Endothelial cell (in vitro differentiated cells): ENCODE measurements around the gene GET4. TPM values are rescaled to one million over a fixed set of nuclear protein-coding genes. Genes with fewer than 3 reads are reported as not detected.

Source experiments
- DNase-seq: peaks from one replicate; pipeline ENCODE4 v3.0.0; 2021; ENCODE audit warnings: low spot score
- H3K27ac Mint-ChIP-seq: one replicate; pipeline ENCODE4 v1.8.0; 2021; ENCODE audit warnings: mixed read lengths, inconsistent platforms; ENCODE audit not compliant: unreplicated experiment
- H3K27me3 Mint-ChIP-seq: one replicate; pipeline ENCODE4 v1.8.0; 2021; ENCODE audit warnings: mild to moderate bottlenecking, moderate library complexity, mixed read lengths, inconsistent platforms; ENCODE audit not compliant: unreplicated experiment
- H3K36me3 Mint-ChIP-seq: one replicate; pipeline ENCODE4 v1.8.0; 2021; ENCODE audit warnings: mild to moderate bottlenecking, low read depth, mixed read lengths, inconsistent platforms; ENCODE audit not compliant: unreplicated experiment
- H3K4me1 Mint-ChIP-seq: one replicate; pipeline ENCODE4 v1.8.0; 2021; ENCODE audit warnings: mild to moderate bottlenecking, mixed read lengths, inconsistent platforms; ENCODE audit not compliant: unreplicated experiment
- H3K4me3 Mint-ChIP-seq: one replicate; pipeline ENCODE4 v1.8.0; 2021; ENCODE audit warnings: mild to moderate bottlenecking, mixed read lengths, inconsistent platforms; ENCODE audit not compliant: unreplicated experiment
- H3K9me3 Mint-ChIP-seq: one replicate; pipeline ENCODE4 v1.8.0; 2021; ENCODE audit warnings: mixed read lengths, inconsistent platforms; ENCODE audit not compliant: unreplicated experiment
- total RNA-seq: library from RNA; stranded (reverse); fragmentation: NEBNext Ultra II Directional; extraction: Animal tissue kit (Norgen Biotek cat#: 25700); gene quantifications from one replicate; pipeline ENCODE4 v1.2.1, GENCODE V29; 2021; ENCODE audit not compliant: unreplicated experiment
- TF ChIP-seq, protein P1 (sequence below): fragments of 200-600 bp; sonication (generic); IDR thresholded peaks from one replicate; pipeline ENCODE4 v1.5.0; 2021; ENCODE audit warnings: antibody characterized with exemption; ENCODE audit not compliant: unreplicated experiment

The GET4 gene
- total RNA-seq, 1 donor from 2014 or later = 61.3 TPM

- H3K27ac Mint-ChIP-seq = no peak overlapping the region
- H3K27me3 Mint-ChIP-seq = peaks cover 6% of the 10 kb centered on the region
- no peaks in the 10 kb centered on the region for H3K9me3 Mint-ChIP-seq
- no peak overlapping the region for H3K4me3 Mint-ChIP-seq
- TF ChIP-seq, protein P1, sequence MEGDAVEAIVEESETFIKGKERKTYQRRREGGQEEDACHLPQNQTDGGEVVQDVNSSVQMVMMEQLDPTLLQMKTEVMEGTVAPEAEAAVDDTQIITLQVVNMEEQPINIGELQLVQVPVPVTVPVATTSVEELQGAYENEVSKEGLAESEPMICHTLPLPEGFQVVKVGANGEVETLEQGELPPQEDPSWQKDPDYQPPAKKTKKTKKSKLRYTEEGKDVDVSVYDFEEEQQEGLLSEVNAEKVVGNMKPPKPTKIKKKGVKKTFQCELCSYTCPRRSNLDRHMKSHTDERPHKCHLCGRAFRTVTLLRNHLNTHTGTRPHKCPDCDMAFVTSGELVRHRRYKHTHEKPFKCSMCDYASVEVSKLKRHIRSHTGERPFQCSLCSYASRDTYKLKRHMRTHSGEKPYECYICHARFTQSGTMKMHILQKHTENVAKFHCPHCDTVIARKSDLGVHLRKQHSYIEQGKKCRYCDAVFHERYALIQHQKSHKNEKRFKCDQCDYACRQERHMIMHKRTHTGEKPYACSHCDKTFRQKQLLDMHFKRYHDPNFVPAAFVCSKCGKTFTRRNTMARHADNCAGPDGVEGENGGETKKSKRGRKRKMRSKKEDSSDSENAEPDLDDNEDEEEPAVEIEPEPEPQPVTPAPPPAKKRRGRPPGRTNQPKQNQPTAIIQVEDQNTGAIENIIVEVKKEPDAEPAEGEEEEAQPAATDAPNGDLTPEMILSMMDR = no peak
- peaks cover 20% of the 10 kb centered on the region for H3K36me3 Mint-ChIP-seq
- no peaks in the 10 kb centered on the region for H3K4me1 Mint-ChIP-seq
- DNase-seq = no peak
Measured at GRCh38 chr7:886626-887487, 10.5 kb downstream of the GET4 start.

DNA sequence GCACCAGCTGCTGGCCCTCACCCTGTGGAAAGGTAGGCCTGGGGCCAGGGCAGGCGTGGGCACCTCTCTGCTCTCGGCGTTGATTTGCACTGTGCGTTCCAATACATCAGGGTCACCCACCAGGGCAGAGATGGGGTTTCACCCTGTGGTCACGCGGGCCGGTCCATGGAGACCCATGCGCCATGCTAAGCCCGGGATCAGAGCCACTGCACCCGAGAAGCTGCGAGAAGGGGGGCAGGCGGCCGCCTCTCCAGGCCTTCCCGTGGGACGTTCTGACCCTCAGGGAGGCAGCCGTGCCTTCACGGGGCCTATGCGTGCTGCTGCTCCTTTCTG is 11.1 kb downstream of the GET4 start:
- no peaks in the 10 kb centered on the region for H3K4me1 Mint-ChIP-seq
- peaks cover 6% of the 10 kb centered on the region for H3K27me3 Mint-ChIP-seq
- no peak overlapping the region for H3K27ac Mint-ChIP-seq
- H3K36me3 Mint-ChIP-seq = peaks cover 23% of the 10 kb centered on the region
- no peak overlapping the region for H3K4me3 Mint-ChIP-seq
- no peak for DNase-seq
- TF ChIP-seq, protein P1 = no peak
- H3K9me3 Mint-ChIP-seq = no peaks in the 10 kb centered on the region

DNA sequence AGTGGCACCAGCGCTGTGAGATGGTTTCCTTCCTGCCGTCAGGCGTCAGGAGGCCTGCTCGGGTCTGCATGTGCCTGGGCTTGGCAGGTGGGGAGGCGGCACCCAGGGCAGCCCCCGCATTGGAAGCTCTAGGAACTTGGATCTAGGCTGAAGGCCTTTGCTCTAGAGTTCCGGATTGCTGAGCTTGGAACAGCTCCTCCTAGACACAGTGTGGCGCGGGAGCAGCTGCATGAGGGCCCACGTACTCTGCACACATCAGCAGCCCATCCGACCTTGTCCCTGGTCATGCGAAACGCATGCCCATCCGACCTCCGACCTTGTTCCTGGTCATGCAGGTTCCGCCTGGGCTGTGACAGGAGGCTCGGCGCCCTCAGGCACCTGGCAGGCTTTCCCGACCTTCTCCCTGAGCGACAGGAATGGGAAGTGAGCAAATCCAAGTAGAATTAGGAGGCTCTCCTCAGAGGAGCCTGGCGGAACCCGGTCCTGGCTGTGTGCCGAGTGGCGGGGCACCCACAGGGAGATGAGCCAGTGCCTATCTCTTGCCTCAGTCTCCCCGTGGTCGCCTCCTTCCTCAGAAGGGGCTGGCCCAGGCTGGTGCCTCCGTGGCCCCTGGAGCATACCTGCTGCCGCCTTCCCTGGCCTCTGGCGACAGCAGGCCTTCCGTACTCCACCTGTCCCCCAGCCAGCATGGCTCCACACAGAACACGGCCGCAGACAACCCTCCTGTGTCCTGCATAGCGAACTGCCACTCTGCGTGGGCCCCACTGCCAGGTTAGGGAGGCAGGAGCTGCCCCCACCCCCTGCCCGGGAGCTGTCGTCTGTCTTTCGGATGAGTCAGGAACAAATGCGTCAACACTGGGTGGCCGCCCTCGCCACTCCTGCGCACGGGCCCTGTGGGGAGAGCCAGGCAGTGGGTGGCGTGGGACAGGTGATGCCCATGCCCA is 12.0 kb downstream of the GET4 start:
- peaks cover 29% of the 10 kb centered on the region for H3K36me3 Mint-ChIP-seq
- no peaks in the 10 kb centered on the region for H3K9me3 Mint-ChIP-seq
- H3K4me3 Mint-ChIP-seq = no peak overlapping the region
- H3K4me1 Mint-ChIP-seq = no peaks in the 10 kb centered on the region
- TF ChIP-seq, protein P1 = no peak
- DNase-seq = no peak
- peaks cover 8% of the 10 kb centered on the region for H3K27me3 Mint-ChIP-seq
- H3K27ac Mint-ChIP-seq = no peak overlapping the region

GRCh38 chr7:889025-889390 is 12.7 kb downstream of the GET4 start:
- peaks cover 10% of the 10 kb centered on the region for H3K27me3 Mint-ChIP-seq
- H3K27ac Mint-ChIP-seq = no peak overlapping the region
- H3K4me3 Mint-ChIP-seq = no peak overlapping the region
- H3K9me3 Mint-ChIP-seq = no peaks in the 10 kb centered on the region
- no peak for DNase-seq
- no peaks in the 10 kb centered on the region for H3K4me1 Mint-ChIP-seq
- TF ChIP-seq, protein P1 = no peak
- peaks cover 29% of the 10 kb centered on the region for H3K36me3 Mint-ChIP-seq
